Measurements from ENCODE around the gene RINL.

DNA sequence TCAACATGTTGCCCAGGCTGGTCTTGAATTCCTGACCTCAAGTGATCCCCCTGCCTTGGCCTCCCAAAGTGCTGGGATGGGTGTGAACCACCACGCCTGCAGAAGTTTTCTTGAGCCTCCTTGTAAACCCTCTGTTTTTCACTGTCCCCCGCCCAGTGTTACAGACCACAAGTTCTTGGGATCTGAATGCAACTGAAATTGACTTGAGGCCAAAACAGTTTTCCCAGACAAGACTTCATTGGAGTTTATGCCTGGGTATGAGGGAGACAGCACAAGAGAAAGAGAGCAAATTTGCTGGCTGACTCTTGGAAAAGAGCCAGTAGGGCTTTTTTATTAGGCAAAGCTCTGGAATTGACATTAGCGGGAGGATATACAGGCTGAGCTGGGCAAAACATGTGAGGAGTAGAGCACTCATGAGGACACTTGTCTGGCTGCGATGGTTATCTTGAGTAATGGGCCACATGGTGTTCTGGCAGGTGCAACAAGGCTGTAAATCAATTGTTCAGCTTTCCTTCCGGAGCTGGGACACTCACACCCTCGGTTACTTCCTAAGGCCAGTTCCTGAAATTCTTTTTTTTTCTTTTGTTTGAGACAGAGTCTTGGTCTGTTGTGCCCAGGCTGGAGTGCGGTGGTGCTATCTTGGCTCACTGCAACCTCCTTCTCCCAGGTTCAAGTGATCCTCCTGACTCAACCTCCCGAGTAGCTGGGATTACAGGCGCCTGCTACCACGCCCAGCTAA lies 15.6 kb downstream of the RINL start:
- TF ChIP-seq POLR2A (IDR thresholded peaks at IDR 0.05; ENCODE audit: low read length), result no peak
- no peak for TF ChIP-seq GATA1 (IDR thresholded peaks at IDR 0.05; ENCODE audit: low read depth, low read length)
